ENCODE data around the gene CUTA. TPM values are rescaled to one million over a fixed set of nuclear protein-coding genes. Genes with fewer than 3 reads are reported as not detected.
A peak's percentile ranks its signal among the peaks of the same experiment; 100 is the strongest.

The CUTA gene
- total and polyA plus RNA-seq, 2 of the 13 experiments (the other 11 are each of a cell fraction or from before 2014, with no cell fraction given) = 170 to 180 TPM

- TF ChIP-seq, protein P1, sequence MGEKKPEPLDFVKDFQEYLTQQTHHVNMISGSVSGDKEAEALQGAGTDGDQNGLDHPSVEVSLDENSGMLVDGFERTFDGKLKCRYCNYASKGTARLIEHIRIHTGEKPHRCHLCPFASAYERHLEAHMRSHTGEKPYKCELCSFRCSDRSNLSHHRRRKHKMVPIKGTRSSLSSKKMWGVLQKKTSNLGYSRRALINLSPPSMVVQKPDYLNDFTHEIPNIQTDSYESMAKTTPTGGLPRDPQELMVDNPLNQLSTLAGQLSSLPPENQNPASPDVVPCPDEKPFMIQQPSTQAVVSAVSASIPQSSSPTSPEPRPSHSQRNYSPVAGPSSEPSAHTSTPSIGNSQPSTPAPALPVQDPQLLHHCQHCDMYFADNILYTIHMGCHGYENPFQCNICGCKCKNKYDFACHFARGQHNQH (CRISPR knock-in tag; IDR thresholded peaks at IDR 0.05) = no peak
- TF ChIP-seq HIVEP1 (CRISPR knock-in tag; IDR thresholded peaks at IDR 0.05) (0 out of 2 replicates have a peak, but pooled peaks have one; percentile 1), ZNF574 (CRISPR knock-in tag; IDR thresholded peaks at IDR 0.05) (no peak), JDP2 (CRISPR knock-in tag; IDR thresholded peaks at IDR 0.05; ENCODE audit: borderline replicate concordance) (no peak), ZEB1 (IDR thresholded peaks at IDR 0.05; ENCODE audit: insufficient replicate concordance, low read depth) (no peak), KMT2B (CRISPR knock-in tag; IDR thresholded peaks at IDR 0.05) (no peak), SIX1 (CRISPR knock-in tag; IDR thresholded peaks at IDR 0.05; ENCODE audit: borderline replicate concordance) (no peak)
- TF ChIP-seq, protein P2, sequence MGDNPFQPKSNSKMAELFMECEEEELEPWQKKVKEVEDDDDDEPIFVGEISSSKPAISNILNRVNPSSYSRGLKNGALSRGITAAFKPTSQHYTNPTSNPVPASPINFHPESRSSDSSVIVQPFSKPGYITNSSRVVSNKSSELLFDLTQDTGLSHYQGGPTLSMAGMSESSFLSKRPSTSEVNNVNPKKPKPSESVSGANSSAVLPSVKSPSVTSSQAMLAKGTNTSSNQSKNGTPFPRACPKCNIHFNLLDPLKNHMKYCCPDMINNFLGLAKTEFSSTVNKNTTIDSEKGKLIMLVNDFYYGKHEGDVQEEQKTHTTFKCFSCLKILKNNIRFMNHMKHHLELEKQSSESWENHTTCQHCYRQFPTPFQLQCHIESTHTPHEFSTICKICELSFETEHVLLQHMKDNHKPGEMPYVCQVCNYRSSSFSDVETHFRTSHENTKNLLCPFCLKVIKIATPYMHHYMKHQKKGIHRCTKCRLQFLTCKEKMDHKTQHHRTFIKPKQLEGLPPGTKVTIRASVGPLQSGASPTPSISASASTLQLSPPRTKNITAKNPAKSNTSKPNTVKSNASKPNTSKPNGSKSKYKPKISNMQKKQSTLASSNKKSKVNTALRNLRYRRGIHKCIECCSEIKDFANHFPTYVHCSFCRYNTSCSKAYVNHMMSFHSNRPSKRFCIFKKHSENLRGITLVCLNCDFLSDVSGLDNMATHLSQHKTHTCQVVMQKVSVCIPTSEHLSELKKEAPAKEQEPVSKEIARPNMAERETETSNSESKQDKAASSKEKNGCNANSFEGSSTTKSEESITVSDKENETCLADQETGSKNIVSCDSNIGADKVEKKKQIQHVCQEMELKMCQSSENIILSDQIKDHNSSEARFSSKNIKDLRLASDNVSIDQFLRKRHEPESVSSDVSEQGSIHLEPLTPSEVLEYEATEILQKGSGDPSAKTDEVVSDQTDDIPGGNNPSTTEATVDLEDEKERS (CRISPR knock-in tag; IDR thresholded peaks at IDR 0.05) = no peak
Measured at GRCh38 chr6:33418690-33419291, 884 bp upstream of the CUTA start (continued).

Data from HepG2 (cell line).